RWPE2 (cell line): Measurements from ENCODE around the gene LRP8.
"Not testable (repeated sequence)": the region's sequence is repeated elsewhere in the genome, so short reads cannot be mapped to it uniquely, and the experiment has no call there.

Experiments
- ATAC-seq: fragments of 200-7000 bp; cut with Tn5 transposase; 3 replicates; pipeline ENCODE4 v1.9.1; 2021; ENCODE audit warnings: low read depth
- DNase-seq: peaks from one replicate; pipeline ENCODE4 v3.0.0-alpha.2; 2020; ENCODE audit warnings: low spot score
- H3K27ac ChIP-seq: fragments of 450-650 bp; 2 replicates; pipeline ENCODE4 v1.5.1; 2017; ENCODE audit warnings: mild to moderate bottlenecking; ENCODE audit not compliant: poor library complexity, severe bottlenecking
- H3K27me3 ChIP-seq: fragments of 250-450 bp; sonication (Bioruptor Pico); 2 replicates; pipeline ENCODE4 v1.5.1; 2021; ENCODE audit warnings: mild to moderate bottlenecking, moderate library complexity; ENCODE audit not compliant: insufficient read depth, poor library complexity, severe bottlenecking
- H3K36me3 ChIP-seq: fragments of 250-450 bp; sonication (Bioruptor Pico); 2 replicates; pipeline ENCODE4 v1.5.1; 2020; ENCODE audit warnings: low read depth, mild to moderate bottlenecking, moderate library complexity
- H3K4me1 ChIP-seq: fragments of 250-450 bp; sonication (Bioruptor Pico); 2 replicates; pipeline ENCODE4 v1.5.1; 2021; ENCODE audit warnings: mild to moderate bottlenecking, moderate library complexity; ENCODE audit not compliant: insufficient read depth, poor library complexity, severe bottlenecking
- H3K4me3 ChIP-seq: fragments of 250-450 bp; sonication (Bioruptor Pico); 2 replicates; pipeline ENCODE4 v1.5.1; 2021; ENCODE audit warnings: mild to moderate bottlenecking, moderate library complexity; ENCODE audit not compliant: severe bottlenecking
- H3K9me3 ChIP-seq: fragments of 250-450 bp; sonication (Bioruptor Pico); 2 replicates; pipeline ENCODE4 v1.5.1; 2021; ENCODE audit warnings: mild to moderate bottlenecking, moderate library complexity; ENCODE audit not compliant: severe bottlenecking
- CTCF ChIP-seq: fragments of 450-650 bp; IDR thresholded peaks from one replicate; pipeline ENCODE4 v1.5.1; 2017; ENCODE audit warnings: mild to moderate bottlenecking, moderate library complexity; ENCODE audit not compliant: poor library complexity, severe bottlenecking

Gene LRP8

DNA sequence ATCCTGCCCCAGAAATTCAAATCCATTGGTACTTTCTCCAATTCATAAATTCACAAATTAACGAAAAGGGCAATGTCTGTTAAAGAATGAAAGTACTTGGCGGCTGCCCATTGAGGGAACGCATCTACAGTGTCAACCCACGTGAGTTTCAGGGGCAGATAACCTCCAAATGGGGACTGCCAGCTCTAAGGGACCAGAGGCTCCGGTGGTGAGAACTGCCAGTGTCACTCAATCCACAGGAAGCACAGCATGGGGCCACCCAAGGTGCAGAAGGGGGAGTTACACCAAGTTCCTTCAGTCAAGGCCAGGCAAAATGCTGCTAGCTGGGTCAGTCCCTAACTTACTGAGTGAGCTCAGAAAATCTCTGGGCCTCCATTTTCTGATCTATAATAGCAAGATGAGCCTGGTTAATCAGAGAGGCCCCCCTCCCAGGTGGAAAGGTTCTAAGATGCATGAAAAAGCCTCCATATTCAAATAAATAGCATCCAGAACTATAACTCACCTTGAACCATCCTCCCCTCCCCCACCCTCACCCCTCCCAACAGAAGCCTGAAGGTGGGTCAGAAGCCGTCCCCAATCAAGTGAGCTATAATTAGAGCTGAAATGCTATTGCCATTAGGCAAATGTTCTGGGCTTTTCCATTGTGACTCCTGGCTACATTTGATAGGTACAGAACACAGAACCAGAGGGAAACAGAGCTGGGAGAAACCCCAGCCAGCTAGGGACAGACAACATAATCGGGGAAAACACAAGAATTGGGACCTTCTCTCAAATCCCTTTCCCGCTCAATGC lies 41.7 kb downstream of the LRP8 start:
- Histone ChIP-seq H3K27ac (no peak overlapping the region), H3K27me3 (no peaks in the 10 kb centered on the region), H3K9me3 (no peaks in the 10 kb centered on the region), H3K4me3 (no peak overlapping the region), H3K4me1 (no peaks in the 10 kb centered on the region), H3K36me3 (peaks cover 49% of the 10 kb centered on the region)
- DNase-seq = no peak
- no peak for TF ChIP-seq CTCF
- no peak for ATAC-seq

- no peaks in the 10 kb centered on the region for H3K27me3 ChIP-seq
- no peak overlapping the region for H3K27ac ChIP-seq
- peaks cover 49% of the 10 kb centered on the region for H3K36me3 ChIP-seq
- no peak for ATAC-seq
- no peak overlapping the region for H3K4me3 ChIP-seq
- H3K4me1 ChIP-seq = no peaks in the 10 kb centered on the region
- H3K9me3 ChIP-seq = no peaks in the 10 kb centered on the region
- no peak for TF ChIP-seq CTCF
- DNase-seq = no peak
Observed at GRCh38 chr1:53285546-53285945, 42.3 kb downstream of the LRP8 start.

DNA sequence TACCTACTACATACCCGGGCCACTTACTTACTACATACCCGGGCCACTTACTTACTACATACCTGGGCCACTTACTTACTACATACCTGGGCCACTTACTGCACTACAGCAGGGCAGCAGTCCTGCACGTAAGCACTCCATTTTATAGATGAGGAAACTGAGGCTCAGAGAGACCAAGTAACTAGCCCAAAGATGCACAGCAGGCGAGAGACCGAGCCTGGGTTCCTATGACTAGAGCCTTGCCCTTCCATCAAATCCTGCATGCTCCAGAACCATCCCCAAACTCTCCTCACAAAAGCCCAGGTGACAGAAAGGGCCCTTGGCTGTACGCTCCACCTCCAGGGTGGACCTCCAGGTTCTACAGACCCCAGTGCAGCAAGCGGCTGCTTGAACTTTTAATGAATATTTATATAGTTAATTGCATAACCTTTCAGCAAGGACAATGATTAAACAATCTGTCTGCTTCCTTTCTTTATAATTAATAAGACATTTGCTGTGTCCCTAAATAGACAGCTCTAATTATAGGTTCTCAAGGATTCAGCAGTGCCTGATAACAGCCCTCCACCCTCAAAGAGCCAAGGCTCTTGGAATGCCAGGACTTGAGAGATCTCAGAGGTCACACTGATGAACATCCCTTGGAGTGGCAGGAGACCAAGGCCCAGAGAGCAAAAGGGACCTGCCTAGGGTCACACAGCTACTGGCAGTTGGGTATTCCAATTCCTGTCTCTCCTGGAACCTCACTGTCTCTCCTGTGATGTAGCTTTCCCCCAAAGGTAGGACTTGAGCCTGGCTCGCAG lies 43.4 kb downstream of the LRP8 start:
- H3K27me3 ChIP-seq = no peaks in the 10 kb centered on the region
- no peak overlapping the region for H3K27ac ChIP-seq
- ATAC-seq (no peak), DNase-seq (no peak)
- H3K4me3 ChIP-seq = no peak overlapping the region
- no peaks in the 10 kb centered on the region for H3K4me1 ChIP-seq
- H3K9me3 ChIP-seq = no peaks in the 10 kb centered on the region
- peaks cover 52% of the 10 kb centered on the region for H3K36me3 ChIP-seq
- no peak for TF ChIP-seq CTCF

DNA sequence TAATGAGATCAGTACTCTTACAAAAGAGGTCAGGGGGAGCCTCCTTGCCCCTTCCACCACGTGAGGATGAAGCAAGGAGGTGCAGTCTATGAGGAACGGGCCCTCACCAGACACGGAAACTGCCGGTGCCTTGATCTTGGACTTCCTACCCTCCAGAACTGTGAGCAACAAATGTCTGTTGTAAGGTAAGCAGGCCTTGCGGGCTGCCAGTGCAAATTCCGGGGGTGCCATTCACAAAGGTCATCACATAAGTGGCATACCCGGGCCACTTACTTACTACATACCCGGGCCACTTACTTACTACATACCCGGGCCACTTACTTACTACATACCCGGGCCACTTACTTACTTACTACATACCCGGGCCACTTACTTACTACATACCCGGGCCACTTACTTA lies 44.7 kb downstream of the LRP8 start:
- H3K4me1 ChIP-seq, H3K9me3 ChIP-seq, H3K4me3 ChIP-seq, H3K27me3 ChIP-seq, ATAC-seq, DNase-seq, H3K27ac ChIP-seq: not testable (repeated sequence)
- H3K36me3 ChIP-seq = peaks cover 48% of the 10 kb centered on the region

DNA sequence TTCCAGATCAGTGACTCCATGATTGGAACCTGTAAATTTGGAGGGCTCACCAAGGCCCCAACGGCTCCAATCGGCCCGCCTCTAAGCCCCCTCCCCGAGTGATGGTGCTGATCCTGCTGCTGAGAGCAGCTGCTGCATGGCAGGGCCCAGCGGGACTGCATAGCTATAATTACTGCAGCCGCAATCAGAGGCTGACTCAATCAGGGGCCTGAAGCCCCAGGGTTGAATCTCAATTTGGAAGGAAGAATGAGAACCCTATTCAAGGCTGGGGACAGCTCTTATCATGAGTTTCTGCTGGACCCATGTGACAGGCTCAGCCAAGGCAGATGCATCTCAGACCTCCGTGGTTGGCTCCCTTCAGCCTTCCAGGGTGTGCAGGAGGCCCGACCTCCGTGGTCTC lies 46.7 kb downstream of the LRP8 start:
- Histone ChIP-seq H3K4me1 (no peaks in the 10 kb centered on the region), H3K27me3 (no peaks in the 10 kb centered on the region), H3K36me3 (peaks cover 45% of the 10 kb centered on the region), H3K27ac (no peak overlapping the region), H3K4me3 (no peak overlapping the region), H3K9me3 (no peaks in the 10 kb centered on the region)
- no peak for DNase-seq
- ATAC-seq = no peak
- TF ChIP-seq CTCF = no peak
